HEK293 (cell line): ENCODE data around the gene INTS6.

Experiments used
- CTCF ChIP-seq: fragments of 450-650 bp; formaldehyde crosslinking; IDR thresholded peaks from 2 replicates; pipeline ENCODE4 v1.5.1; 2016; ENCODE audit warnings: missing biosample characterization, missing genetic modification characterization
- KLF16 ChIP-seq: fragments of 450-650 bp; formaldehyde crosslinking; IDR thresholded peaks from 2 replicates; pipeline ENCODE4 v1.5.1; 2017; ENCODE audit warnings: missing biosample characterization, missing genetic modification characterization
- ZBTB1 ChIP-seq: fragments of 450-650 bp; formaldehyde crosslinking; IDR thresholded peaks from 2 replicates; pipeline ENCODE4 v1.5.1; 2016; ENCODE audit warnings: missing biosample characterization, missing genetic modification characterization
- ZNF132 ChIP-seq: fragments of 450-650 bp; formaldehyde crosslinking; IDR thresholded peaks from 2 replicates; pipeline ENCODE4 v1.5.1; 2017; ENCODE audit warnings: missing biosample characterization, missing genetic modification characterization, borderline replicate concordance
- ZNF138 ChIP-seq: fragments of 450-650 bp; formaldehyde crosslinking; IDR thresholded peaks from 2 replicates; pipeline ENCODE4 v1.5.1; 2016; ENCODE audit warnings: missing biosample characterization, missing genetic modification characterization, borderline replicate concordance
- ZNF175 ChIP-seq: fragments of 450-650 bp; formaldehyde crosslinking; IDR thresholded peaks from 2 replicates; pipeline ENCODE4 v1.5.1; 2016; ENCODE audit warnings: missing biosample characterization, missing genetic modification characterization
- ZNF350 ChIP-seq: fragments of 450-650 bp; formaldehyde crosslinking; IDR thresholded peaks from 2 replicates; pipeline ENCODE4 v1.5.0; 2017; ENCODE audit warnings: missing biosample characterization, mild to moderate bottlenecking, missing genetic modification characterization
- ZNF549 ChIP-seq: fragments of 450-650 bp; IDR thresholded peaks from 2 replicates; pipeline ENCODE4 v1.5.1; 2018; ENCODE audit warnings: missing biosample characterization, missing genetic modification characterization, mild to moderate bottlenecking, inconsistent platforms, moderate library complexity
- TF ChIP-seq, protein P1 (sequence below): fragments of 450-650 bp; formaldehyde crosslinking; IDR thresholded peaks from 2 replicates; pipeline ENCODE4 v1.5.1; 2016; ENCODE audit warnings: missing biosample characterization, missing genetic modification characterization

GRCh38 chr13:51325837-51326236 lies 127.0 kb downstream of the INTS6 start:
- TF ChIP-seq ZNF549 (tag by site-specific recombination) (no peak), CTCF (tag by site-specific recombination) (no peak), ZBTB1 (no peak), ZNF350 (tag by site-specific recombination) (no peak), ZNF132 (no peak), ZNF175 (tag by site-specific recombination) (no peak), KLF16 (tag by site-specific recombination) (no peak), ZNF138 (tag by site-specific recombination) (no peak)
- TF ChIP-seq, protein P1, sequence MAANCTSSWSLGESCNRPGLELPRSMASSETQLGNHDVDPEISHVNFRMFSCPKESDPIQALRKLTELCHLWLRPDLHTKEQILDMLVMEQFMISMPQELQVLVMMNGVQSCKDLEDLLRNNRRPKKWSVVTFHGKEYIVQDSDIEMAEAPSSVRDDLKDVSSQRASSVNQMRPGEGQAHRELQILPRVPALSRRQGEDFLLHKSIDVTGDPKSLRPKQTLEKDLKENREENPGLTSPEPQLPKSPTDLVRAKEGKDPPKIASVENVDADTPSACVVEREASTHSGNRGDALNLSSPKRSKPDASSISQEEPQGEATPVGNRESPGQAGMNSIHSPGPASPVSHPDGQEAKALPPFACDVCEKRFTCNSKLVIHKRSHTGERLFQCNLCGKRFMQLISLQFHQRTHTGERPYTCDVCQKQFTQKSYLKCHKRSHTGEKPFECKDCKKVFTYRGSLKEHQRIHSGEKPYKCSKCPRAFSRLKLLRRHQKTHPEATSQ (tag by site-specific recombination) = no peak
